DOHH2 (cell line): Measurements from ENCODE around the gene GJC1.

ENCODE experiments used
- H3F3A ChIP-seq: fragments of 200-600 bp; sonication (generic), shearing (Covaris generic); 2 replicates; pipeline ENCODE4 v1.6.0; 2016; ENCODE audit warnings: antibody characterized with exemption, mild to moderate bottlenecking; ENCODE audit not compliant: control insufficient read depth, insufficient read depth
- H3K27ac ChIP-seq: fragments of 200-600 bp; sonication (generic); 2 replicates; pipeline ENCODE4 v1.5.1; 2014; ENCODE audit warnings: low read depth, mild to moderate bottlenecking, low read length, moderate library complexity
- H3K27me3 ChIP-seq: fragments of 200-600 bp; sonication (generic); 2 replicates; pipeline ENCODE4 v1.6.1; 2014; ENCODE audit warnings: mild to moderate bottlenecking, low read length, mixed read lengths; ENCODE audit not compliant: control insufficient read depth
- H3K36me3 ChIP-seq: fragments of 200-600 bp; sonication (generic); 2 replicates; pipeline ENCODE4 v1.6.1; 2014; ENCODE audit warnings: mild to moderate bottlenecking, low read length, moderate library complexity, mixed read lengths; ENCODE audit not compliant: control insufficient read depth
- H3K4me1 ChIP-seq: fragments of 200-600 bp; sonication (generic); 2 replicates; pipeline ENCODE4 v1.6.1; 2014; ENCODE audit warnings: mild to moderate bottlenecking, low read length, mixed read lengths; ENCODE audit not compliant: control insufficient read depth
- H3K4me2 ChIP-seq: fragments of 200-600 bp; sonication (generic); 2 replicates; pipeline ENCODE4 v1.6.0; 2014; ENCODE audit warnings: mild to moderate bottlenecking, low read length, moderate library complexity
- H3K4me3 ChIP-seq: fragments of 200-600 bp; sonication (generic); 2 replicates; pipeline ENCODE4 v1.5.1; 2014; ENCODE audit warnings: mild to moderate bottlenecking, low read length, mixed read lengths
- H3K79me2 ChIP-seq: fragments of 200-600 bp; sonication (generic); 2 replicates; pipeline ENCODE4 v1.6.1; 2014; ENCODE audit warnings: mild to moderate bottlenecking, low read length, mixed read lengths; ENCODE audit not compliant: control insufficient read depth
- H3K9me2 ChIP-seq: fragments of 200-600 bp; sonication (generic); replicated peaks from 2 replicates; pipeline ENCODE4 v1.6.1; 2014; ENCODE audit warnings: mild to moderate bottlenecking, low read length, mixed read lengths; ENCODE audit not compliant: control insufficient read depth
- H3K9me3 ChIP-seq: fragments of 200-600 bp; sonication (generic); 2 replicates; pipeline ENCODE4 v1.6.1; 2014; ENCODE audit warnings: antibody characterized with exemption, low read length, mixed read lengths; ENCODE audit not compliant: control insufficient read depth, insufficient read depth
- H4K20me1 ChIP-seq: fragments of 200-600 bp; sonication (generic); 2 replicates; pipeline ENCODE4 v1.6.0; 2014; ENCODE audit warnings: low read depth, mild to moderate bottlenecking, antibody characterized with exemption, low read length, moderate library complexity; ENCODE audit not compliant: control insufficient read depth, insufficient read depth
- EZH2phosphoT487 ChIP-seq: fragments of 200-600 bp; sonication (generic); IDR thresholded peaks from 2 replicates; pipeline ENCODE4 v1.6.1; 2017; ENCODE audit warnings: borderline replicate concordance, mild to moderate bottlenecking, antibody characterized with exemption, low read length, moderate library complexity, mixed read lengths
- TF ChIP-seq, protein P1 (sequence below): fragments of 200-600 bp; sonication (generic); IDR thresholded peaks from one replicate; pipeline ENCODE4 v1.5.1; 2014; ENCODE audit warnings: antibody characterized with exemption, mild to moderate bottlenecking, low read depth, low read length; ENCODE audit not compliant: poor library complexity, severe bottlenecking

The GJC1 gene

DNA sequence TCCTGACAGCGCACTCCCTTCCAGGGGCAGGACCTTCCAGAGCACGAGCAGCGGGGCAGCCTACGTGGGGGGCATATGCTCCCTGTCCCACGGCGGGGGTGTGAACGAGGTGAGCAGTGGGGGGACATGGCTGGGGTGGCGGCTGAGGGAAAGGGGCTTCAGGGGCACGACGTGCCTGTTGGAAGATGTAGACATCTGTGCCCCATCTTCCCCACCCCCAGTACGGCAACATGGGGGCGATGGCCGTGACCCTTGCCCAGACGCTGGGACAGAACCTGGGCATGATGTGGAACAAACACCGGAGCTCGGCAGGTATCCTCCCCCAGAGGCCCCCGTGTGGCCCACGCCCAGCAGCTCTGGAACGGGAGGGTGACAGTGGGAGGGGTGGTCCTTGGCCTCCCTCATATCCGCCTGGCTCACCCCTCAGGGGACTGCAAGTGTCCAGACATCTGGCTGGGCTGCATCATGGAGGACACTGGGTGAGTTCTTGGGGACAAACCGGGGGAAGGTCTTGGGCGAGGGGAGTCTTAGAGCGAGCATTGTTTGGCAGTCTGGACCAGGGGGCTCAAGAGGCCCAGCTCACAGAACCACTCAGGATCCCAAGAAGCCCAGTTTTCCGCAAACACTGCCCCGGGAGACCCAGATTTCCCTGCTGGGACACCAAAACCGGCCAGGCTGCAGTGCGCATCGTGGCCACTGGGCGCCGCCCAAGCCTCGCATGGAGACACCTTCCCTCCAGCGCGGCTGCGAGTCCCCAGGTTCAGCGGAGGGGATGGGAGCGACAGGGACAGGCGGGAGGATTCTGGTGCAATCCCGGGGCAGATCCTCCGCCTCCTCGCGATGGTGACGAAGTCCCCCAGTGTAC is 55.6 kb downstream of the GJC1 start:
- TF ChIP-seq, protein P1, sequence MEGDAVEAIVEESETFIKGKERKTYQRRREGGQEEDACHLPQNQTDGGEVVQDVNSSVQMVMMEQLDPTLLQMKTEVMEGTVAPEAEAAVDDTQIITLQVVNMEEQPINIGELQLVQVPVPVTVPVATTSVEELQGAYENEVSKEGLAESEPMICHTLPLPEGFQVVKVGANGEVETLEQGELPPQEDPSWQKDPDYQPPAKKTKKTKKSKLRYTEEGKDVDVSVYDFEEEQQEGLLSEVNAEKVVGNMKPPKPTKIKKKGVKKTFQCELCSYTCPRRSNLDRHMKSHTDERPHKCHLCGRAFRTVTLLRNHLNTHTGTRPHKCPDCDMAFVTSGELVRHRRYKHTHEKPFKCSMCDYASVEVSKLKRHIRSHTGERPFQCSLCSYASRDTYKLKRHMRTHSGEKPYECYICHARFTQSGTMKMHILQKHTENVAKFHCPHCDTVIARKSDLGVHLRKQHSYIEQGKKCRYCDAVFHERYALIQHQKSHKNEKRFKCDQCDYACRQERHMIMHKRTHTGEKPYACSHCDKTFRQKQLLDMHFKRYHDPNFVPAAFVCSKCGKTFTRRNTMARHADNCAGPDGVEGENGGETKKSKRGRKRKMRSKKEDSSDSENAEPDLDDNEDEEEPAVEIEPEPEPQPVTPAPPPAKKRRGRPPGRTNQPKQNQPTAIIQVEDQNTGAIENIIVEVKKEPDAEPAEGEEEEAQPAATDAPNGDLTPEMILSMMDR: peak; percentile 96
- no peak for TF ChIP-seq EZH2phosphoT487
- H3K36me3 ChIP-seq: no peaks in the 10 kb centered on the region
- peak overlapping the region; percentile 100 for H3K4me2 ChIP-seq
- no peak overlapping the region for H3K27ac ChIP-seq
- H3F3A ChIP-seq: no peaks in the 10 kb centered on the region
- H3K9me3 ChIP-seq: no peaks in the 10 kb centered on the region
- no peaks in the 10 kb centered on the region for H3K79me2 ChIP-seq
- H3K27me3 ChIP-seq: no peaks in the 10 kb centered on the region
- peak overlapping the region; percentile 90 for H3K4me3 ChIP-seq
- peaks cover 24% of the 10 kb centered on the region for H3K4me1 ChIP-seq
- H3K9me2 ChIP-seq: no peaks in the 10 kb centered on the region
- 0 out of 2 replicates have a peak, but pooled peaks cover 2% of the 10 kb centered on the region for H4K20me1 ChIP-seq

DNA sequence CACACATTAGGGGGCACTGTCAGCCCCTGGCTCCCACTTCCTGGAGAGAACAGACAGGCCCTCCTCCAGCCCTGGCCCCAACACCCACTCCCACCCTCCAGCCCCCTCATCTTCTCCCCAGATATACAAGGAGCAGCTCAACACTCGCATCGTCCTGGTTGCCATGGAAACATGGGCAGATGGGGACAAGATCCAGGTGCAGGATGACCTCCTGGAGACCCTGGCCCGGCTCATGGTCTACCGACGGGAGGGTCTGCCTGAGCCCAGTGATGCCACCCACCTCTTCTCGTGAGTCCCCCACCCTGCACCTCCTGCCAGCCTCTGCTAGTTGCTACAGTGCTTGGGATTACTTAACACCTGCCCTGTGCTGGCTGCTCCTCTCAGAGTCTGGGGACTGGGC is 56.9 kb downstream of the GJC1 start:
- peaks cover 15% of the 10 kb centered on the region for H3K4me1 ChIP-seq
- no peak overlapping the region for H3K27ac ChIP-seq
- no peaks in the 10 kb centered on the region for H3F3A ChIP-seq
- no peaks in the 10 kb centered on the region for H3K9me3 ChIP-seq
- TF ChIP-seq, protein P1: no peak
- no peak for TF ChIP-seq EZH2phosphoT487
- no peaks in the 10 kb centered on the region for H3K36me3 ChIP-seq
- no peak overlapping the region for H3K4me2 ChIP-seq
- H3K79me2 ChIP-seq: no peaks in the 10 kb centered on the region
- H3K4me3 ChIP-seq: no peak overlapping the region
- H3K27me3 ChIP-seq: peaks cover 3% of the 10 kb centered on the region; the same call in 1 of the 2 replicates
- 0 out of 2 replicates have a peak, but pooled peaks cover 2% of the 10 kb centered on the region for H4K20me1 ChIP-seq
- H3K9me2 ChIP-seq: no peaks in the 10 kb centered on the region

DNA sequence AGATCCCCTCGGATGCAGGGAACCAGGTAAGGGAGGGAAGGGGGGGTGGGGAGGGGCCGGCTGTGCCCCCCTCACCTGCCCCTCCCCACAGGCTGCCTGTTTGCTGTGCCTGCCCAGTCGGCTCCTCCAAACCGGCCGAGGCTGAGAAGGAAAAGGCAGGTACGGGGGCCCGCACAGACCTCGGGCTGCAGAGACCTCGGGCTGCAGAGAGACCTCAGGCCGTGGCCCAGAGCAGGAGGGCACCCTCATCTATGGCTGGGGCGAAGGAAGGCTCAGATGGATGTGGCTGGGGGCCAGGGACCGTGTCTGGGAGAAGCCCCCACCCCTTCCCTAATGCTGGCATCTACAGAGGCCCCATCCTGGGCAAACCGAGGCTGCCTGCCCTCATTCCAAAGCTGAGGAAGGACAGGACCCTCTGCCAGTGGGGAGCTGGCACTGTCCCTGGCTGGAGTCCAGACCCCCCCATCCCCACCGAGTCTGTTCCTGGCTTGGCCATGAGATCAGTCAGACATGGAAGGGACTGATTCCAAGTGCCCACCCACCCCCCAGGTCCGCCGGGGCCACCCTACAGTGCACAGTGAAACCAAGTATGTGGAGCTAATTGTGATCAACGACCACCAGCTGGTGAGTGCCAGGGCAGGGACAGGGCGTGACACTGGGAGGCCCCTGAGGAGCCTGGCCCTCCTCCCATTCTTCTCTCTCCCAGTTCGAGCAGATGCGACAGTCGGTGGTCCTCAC is 57.6 kb downstream of the GJC1 start:
- H4K20me1 ChIP-seq: 0 out of 2 replicates have a peak, but pooled peaks cover 2% of the 10 kb centered on the region
- no peaks in the 10 kb centered on the region for H3F3A ChIP-seq
- no peak overlapping the region for H3K27ac ChIP-seq
- TF ChIP-seq, protein P1: no peak
- TF ChIP-seq EZH2phosphoT487: no peak
- H3K27me3 ChIP-seq: peaks cover 8% of the 10 kb centered on the region; the same call in 1 of the 2 replicates
- no peaks in the 10 kb centered on the region for H3K9me3 ChIP-seq
- no peak overlapping the region for H3K4me2 ChIP-seq
- no peaks in the 10 kb centered on the region for H3K36me3 ChIP-seq
- H3K4me1 ChIP-seq: peaks cover 15% of the 10 kb centered on the region
- no peaks in the 10 kb centered on the region for H3K9me2 ChIP-seq
- no peaks in the 10 kb centered on the region for H3K79me2 ChIP-seq
- H3K4me3 ChIP-seq: no peak overlapping the region
